ENCODE results near the gene LRRN4. TPM values are rescaled to one million over a fixed set of nuclear protein-coding genes. Genes with fewer than 3 reads are reported as not detected.

LRRN4 gene
- total and polyA plus RNA-seq, 9 of the 15 experiments (the other 6 are each of a cell fraction or from before 2014, with no cell fraction given), result not detected

DNA sequence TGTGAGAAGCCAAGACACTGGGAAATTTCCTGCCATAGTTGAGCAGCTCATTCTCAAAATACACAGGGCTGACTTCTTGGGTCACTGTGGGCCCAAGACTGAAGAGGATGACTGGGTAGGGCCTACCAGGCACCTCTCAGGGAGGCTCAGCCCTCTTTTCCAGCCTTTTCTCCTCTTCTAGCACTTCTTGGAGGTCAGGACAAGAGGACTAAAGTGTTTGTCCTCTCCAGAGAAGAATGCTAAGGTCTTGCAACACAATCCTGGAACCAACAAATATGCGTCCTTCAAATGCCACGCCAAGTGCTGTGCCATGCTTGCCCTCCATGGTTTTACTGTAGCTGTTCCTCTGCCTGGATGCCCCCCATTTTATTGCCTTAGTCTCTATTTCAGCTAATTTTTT lies 3.3 kb upstream of the LRRN4 start (continued):
- TF ChIP-seq, protein P1, sequence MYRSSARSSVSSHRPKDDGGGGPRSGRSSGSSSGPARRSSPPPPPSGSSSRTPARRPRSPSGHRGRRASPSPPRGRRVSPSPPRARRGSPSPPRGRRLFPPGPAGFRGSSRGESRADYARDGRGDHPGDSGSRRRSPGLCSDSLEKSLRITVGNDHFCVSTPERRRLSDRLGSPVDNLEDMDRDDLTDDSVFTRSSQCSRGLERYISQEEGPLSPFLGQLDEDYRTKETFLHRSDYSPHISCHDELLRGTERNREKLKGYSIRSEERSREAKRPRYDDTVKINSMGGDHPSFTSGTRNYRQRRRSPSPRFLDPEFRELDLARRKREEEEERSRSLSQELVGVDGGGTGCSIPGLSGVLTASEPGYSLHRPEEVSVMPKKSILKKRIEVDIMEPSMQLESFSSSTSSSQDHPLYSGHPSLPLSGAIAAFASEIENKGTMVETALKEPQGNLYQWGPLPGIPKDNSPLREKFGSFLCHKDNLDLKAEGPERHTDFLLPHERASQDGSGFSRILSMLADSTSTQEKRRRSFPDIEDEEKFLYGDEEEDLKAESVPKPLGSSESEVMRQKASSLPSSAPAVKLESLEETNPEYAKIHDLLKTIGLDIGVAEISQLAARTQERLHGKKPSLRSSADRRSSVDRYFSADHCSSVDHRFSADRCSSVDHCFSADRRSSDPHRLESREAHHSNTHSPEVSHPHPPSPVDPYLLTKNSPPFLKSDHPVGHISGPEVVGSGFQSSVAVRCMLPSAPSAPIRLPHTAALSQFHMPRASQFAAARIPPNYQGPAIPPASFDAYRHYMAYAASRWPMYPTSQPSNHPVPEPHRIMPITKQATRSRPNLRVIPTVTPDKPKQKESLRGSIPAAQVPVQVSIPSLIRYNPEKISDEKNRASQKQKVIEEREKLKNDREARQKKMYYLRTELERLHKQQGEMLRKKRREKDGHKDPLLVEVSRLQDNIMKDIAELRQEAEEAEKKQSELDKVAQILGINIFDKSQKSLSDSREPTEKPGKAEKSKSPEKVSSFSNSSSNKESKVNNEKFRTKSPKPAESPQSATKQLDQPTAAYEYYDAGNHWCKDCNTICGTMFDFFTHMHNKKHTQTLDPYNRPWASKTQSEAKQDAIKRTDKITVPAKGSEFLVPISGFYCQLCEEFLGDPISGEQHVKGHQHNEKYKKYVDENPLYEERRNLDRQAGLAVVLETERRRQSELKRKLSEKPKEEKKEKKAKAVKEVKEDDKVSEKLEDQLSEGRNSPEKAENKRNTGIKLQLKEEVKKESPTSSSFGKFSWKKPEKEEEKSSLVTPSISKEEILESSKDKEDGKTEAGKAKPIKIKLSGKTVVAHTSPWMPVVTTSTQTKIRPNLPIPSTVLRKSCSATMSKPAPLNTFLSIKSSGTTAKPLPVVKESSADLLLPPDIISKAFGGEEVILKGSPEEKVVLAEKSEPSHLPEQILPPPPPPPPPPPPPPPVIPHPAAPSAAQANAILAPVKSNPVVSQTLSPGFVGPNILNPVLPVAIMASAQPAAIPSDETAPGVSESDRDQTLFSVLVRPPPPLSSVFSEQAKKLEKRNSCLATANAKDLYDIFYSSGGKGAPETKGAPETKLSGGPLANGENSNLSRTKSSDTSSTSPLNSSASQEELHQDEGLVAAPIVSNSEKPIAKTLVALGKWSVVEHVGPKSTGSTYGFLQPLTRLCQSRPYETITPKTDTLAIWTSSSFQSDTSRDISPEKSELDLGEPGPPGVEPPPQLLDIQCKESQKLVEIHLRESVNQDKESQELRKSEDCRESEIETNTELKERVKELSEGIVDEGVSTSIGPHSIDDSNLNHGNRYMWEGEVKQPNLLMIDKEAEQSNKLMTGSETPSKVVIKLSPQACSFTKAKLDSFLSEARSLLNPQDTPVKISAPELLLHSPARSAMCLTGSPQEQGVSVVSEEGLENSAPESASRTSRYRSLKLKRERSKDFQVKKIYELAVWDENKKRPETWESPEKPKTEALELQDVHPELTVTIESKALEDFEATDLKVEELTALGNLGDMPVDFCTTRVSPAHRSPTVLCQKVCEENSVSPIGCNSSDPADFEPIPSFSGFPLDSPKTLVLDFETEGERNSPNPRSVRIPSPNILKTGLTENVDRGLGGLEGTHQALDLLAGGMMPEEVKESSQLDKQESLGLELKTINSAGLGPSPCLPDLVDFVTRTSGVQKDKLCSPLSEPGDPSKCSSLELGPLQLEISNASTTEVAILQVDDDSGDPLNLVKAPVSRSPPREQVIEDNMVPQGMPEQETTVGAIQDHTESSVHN (IDR thresholded peaks at IDR 0.05; ENCODE audit: borderline replicate concordance in 1 of 2, low read depth in 1 of 2), result no peak
- no peak for TF ChIP-seq YBX1 (IDR thresholded peaks at IDR 0.05)
